Measurements from ENCODE around the gene ABCA1.
A peak's percentile ranks its signal among the peaks of the same experiment; 100 is the strongest.
"Not testable (repeated sequence)": the region's sequence is repeated elsewhere in the genome, so short reads cannot be mapped to it uniquely, and the experiment has no call there.

The ABCA1 gene, protein sequence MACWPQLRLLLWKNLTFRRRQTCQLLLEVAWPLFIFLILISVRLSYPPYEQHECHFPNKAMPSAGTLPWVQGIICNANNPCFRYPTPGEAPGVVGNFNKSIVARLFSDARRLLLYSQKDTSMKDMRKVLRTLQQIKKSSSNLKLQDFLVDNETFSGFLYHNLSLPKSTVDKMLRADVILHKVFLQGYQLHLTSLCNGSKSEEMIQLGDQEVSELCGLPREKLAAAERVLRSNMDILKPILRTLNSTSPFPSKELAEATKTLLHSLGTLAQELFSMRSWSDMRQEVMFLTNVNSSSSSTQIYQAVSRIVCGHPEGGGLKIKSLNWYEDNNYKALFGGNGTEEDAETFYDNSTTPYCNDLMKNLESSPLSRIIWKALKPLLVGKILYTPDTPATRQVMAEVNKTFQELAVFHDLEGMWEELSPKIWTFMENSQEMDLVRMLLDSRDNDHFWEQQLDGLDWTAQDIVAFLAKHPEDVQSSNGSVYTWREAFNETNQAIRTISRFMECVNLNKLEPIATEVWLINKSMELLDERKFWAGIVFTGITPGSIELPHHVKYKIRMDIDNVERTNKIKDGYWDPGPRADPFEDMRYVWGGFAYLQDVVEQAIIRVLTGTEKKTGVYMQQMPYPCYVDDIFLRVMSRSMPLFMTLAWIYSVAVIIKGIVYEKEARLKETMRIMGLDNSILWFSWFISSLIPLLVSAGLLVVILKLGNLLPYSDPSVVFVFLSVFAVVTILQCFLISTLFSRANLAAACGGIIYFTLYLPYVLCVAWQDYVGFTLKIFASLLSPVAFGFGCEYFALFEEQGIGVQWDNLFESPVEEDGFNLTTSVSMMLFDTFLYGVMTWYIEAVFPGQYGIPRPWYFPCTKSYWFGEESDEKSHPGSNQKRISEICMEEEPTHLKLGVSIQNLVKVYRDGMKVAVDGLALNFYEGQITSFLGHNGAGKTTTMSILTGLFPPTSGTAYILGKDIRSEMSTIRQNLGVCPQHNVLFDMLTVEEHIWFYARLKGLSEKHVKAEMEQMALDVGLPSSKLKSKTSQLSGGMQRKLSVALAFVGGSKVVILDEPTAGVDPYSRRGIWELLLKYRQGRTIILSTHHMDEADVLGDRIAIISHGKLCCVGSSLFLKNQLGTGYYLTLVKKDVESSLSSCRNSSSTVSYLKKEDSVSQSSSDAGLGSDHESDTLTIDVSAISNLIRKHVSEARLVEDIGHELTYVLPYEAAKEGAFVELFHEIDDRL (N-terminal part only)

DNA sequence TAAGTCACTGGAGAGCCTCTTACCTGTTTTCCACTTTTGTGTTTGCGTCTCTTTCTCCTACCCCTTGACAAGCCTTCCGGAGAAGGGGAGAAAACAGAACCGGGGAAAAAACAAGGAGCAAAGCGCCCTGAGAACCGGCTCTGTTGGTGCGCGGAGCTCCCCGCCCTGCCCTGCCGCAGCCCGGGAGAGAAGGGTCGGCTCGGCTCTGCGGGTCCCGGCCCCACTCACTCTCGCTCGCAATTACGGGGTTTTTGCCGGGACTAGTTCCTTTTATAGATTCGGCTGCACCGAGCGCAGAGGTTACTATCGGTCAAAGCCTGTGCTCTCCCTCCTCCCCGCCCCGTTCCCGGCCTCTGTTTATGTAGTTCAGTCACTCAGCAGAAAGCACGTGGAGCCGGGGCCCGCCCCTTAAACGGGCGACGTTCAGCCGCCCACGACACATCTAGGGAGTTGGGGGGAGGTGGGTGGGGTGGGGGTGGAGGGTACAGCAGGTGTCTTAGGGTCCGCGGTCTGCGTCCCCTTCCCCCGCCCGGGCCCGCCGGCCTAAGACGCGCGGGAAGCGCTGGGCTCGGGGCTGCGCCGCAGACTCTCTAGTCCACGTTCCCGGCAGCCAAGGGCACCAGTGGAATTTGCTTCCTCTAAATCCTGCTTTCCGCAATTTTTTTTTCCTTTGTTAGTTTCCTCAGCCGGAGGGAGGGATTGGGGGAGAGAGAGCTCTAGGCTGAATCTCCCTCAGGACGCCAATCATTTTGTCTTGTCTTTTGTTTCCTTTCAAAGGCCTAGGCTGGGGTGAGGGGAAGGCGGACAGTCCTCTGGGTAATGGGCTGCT lies at the start of gene ABCA1:
Gene ABCA1, minus strand, starts transcription at position 244 of the 829 bp plus-strand sequence. CDS start 24,476 bp downstream, outside the sequence.
- Mint-ChIP-seq H3K9me3 (no peaks in the 10 kb centered on the region), H3K4me1 (peaks cover 29% of the 10 kb centered on the region), H3K27ac (peak within 1 kb of the TSS; percentile 92 to 96), H3K4me3 (peak within 1 kb of the TSS; percentile 94 to 97), H3K27me3 (peaks cover 25% of the 10 kb centered on the region)
- ATAC-seq (peak; percentile 77), DNase-seq (peak; percentile 71 to 83)

DNA sequence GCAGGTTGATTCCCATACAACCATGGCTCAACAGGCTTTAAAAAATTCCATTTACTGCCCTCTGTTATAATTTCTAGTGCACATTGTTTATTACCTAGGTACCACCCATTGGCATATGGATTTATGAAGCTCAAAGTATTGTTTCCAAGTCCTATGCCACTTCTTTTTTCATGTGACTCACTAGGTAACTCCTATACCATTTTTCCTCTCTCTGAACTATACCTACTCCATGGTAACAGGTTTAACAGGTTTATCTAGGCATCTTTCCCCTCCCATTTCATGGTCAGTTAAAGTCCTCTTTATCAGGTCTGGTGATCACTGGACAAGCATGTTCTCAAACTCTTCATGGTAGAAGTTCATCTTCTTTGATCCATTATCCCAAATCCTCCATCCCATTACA lies 49.6 kb upstream of the ABCA1 start:
- H3K4me3 Mint-ChIP-seq = no peak overlapping the region
- no peak overlapping the region for H3K27ac Mint-ChIP-seq
- H3K27me3 Mint-ChIP-seq = peaks cover 20% of the 10 kb centered on the region
- ATAC-seq (no peak), DNase-seq (no peak)
- H3K9me3 Mint-ChIP-seq = peaks cover 0 to 5% of the 10 kb centered on the region in 2 donors
- H3K4me1 Mint-ChIP-seq = peaks cover 16% of the 10 kb centered on the region

DNA sequence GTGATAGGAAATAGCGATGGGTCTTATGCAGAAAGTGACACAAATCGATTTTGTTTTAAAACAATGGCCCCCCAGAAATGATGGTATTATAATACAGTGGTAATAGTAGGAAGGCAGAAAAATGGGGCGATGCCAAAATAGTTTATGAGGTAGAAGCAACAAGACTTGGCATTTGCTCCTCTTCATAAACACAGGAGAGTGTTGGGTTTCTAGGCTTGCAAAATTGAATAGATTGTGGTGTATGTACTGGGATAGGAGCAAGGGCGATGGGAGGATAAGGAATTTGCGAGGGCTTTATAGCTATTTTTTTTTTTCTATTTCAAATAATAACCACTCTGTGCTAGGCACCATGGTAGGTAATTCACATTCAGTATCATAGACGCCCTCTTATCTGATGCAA lies 49.2 kb upstream of the ABCA1 start:
- Mint-ChIP-seq H3K27ac (no peak overlapping the region), H3K9me3 (peaks cover 0 to 5% of the 10 kb centered on the region in 2 donors), H3K4me1 (peaks cover 16% of the 10 kb centered on the region), H3K27me3 (peaks cover 20% of the 10 kb centered on the region), H3K4me3 (no peak overlapping the region)
- no peak for DNase-seq
- ATAC-seq = no peak

DNA sequence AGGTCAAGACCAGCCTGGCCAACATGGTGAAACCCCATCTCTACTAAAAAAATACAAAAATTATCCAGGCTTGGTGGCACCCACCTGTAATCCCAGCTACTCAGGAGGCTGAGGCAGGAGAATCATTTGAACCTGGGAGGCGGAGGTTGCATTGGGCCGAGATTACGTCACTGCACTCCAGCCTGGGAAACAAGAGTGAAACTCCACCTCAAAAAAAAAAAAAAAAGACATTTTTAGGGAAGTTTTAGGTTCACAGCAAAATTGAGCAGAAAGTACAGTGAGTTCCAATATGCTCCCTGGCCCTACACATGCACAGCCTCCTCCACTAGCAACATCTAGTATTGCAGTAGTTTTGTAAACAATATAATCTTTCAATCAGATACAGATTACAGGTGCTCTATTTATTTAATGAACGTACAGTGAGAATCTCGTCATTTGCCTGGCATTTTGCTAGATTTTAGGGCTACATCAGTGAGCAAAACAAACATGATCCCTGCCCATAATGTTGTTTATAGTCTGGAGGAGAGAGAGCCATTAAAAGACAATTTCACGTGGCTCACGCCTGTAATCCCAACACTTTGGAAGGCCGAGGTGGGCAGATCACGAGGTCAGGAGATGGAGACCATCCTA lies 48.1 kb upstream of the ABCA1 start:
- not testable (repeated sequence) for ATAC-seq, H3K4me3 Mint-ChIP-seq, H3K27ac Mint-ChIP-seq, DNase-seq, H3K9me3 Mint-ChIP-seq
- H3K4me1 Mint-ChIP-seq = peaks cover 16% of the 10 kb centered on the region
- peaks cover 23% of the 10 kb centered on the region for H3K27me3 Mint-ChIP-seq

DNA sequence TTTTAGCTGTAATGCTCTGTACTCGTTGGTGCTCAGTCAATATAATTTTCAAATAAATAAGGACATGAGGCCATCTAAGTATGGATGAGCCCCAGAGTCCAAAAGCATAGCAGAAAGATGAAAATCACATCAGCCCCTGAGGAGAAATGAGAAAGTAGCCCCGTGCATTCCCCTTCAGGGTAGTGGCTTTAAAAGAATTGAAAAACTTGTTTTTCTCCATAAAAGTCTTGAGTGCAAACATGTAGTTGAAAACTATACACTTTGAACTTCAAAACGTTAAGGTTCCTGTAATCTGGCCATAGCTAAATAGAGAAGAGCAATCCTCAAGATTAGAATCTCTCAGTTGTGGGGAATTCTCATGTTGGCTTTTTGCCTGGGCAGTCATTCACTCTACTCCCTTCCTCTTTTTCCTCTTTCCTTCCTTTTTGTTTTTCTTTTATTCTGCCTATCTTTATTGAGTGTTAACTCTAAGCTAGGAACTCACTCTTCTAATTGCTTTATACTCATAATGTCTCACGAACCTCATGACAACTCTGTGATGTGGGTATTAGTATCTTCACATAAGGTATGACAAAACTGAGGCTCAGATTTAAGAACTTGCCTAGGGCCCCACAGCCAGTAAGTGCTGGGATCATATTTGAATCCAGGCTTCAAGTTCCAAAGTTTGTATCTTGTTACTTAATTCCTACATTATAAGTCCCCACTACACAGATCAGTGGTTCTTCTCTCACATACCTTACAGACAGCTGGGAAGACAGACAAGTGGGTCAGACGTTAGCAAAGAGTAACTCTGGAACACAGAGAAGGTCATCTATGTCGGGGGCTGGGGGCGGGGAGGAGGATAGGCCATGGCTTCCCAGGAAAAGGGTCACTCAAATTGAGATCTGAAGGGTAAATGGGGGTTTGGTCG lies 46.4 kb upstream of the ABCA1 start:
- ATAC-seq (no peak), DNase-seq (no peak)
- Mint-ChIP-seq H3K27me3 (peaks cover 41% of the 10 kb centered on the region), H3K27ac (no peak overlapping the region), H3K9me3 (peaks cover 0 to 5% of the 10 kb centered on the region in 2 donors), H3K4me1 (peaks cover 11% of the 10 kb centered on the region), H3K4me3 (no peak overlapping the region)

DNA sequence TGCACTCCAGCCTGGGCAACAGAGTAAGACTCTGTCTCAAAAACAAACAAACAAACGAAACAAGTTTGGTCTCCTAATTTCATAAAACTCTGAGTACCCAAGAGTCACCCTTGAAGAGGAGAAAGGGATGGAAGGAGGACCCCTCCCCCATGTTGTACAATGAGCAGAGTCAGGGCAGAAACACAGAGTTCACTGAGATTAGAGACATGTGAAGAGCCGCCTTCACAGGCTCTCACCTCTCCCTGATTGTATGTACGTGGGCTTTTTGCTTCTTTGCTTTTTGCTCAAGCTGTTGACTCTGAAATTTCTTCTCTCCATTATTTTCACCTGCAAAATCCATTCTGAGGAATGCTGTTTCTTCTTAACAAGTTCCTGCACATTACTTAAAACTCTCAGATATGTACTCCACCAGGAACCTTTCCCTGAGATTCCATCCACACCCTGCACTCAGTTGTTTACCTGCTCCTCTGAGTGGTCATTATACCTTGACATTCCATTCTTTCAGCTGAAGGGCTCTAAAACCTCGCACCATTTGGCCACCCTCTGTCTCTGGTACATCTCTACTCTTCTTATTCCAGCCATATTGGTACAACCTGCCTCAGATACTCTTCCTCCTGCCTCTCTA lies 44.4 kb upstream of the ABCA1 start:
- Mint-ChIP-seq H3K4me3 (no peak overlapping the region), H3K27me3 (peaks cover 48% of the 10 kb centered on the region), H3K9me3 (no peaks in the 10 kb centered on the region), H3K4me1 (peaks cover 26% of the 10 kb centered on the region), H3K27ac (no peak overlapping the region)
- DNase-seq (no peak), ATAC-seq (no peak)

DNA sequence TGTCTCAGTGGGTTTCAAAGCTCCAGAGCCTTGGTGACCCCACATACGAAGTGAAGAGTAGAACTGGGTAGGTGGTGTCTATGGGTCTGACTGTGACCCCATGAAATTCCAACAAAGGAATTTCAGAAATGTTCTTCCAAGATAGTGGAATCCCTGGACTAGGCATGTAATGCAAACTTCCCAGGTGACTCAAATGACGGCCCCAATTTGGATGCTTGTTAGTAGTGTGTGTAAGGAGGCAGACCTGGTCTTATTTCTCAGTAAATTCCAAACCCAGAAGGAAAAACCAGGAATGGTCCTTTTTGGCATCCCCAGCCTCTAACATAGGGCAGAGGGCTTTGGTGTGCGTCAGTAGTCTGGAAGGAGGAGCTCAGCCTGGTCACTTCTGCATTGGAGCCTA lies 43.6 kb upstream of the ABCA1 start:
- H3K4me3 Mint-ChIP-seq = no peak overlapping the region
- DNase-seq (no peak), ATAC-seq (no peak)
- H3K9me3 Mint-ChIP-seq = no peaks in the 10 kb centered on the region
- H3K4me1 Mint-ChIP-seq = peaks cover 26% of the 10 kb centered on the region
- no peak overlapping the region for H3K27ac Mint-ChIP-seq
- peaks cover 48% of the 10 kb centered on the region for H3K27me3 Mint-ChIP-seq

DNA sequence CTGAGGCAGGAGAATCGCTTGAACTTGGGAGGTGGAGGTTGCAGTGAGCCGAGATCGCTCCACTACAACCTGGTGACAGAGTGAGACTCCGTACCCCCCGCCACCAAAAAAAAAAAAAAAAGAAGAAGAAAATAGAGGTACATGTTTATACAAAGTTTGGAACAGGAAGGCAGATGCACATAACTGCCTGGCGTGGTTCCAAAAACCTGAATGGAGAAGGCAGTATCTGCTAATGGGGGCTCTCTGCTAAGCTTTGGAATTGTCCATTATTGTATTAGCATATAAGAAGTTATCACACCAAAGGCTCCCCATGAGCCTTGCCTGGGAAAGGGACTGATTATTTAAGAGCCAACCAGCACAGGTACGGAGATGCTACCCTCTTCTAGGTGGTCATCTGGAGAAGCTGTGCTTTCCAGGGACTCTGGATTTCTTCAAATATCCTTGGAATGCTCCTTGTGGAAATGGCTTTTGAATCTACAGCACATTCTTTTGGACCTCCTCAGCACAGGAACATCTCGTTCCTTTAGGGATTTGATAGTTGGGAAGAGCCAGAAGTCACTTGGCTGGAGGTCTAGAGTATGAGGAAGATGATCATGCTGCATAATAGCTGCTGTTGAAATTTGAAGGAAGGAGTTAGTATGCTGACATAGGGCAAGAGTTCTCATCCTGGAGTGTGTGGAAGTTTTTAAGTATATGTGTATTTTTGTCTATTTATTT lies 42.5 kb upstream of the ABCA1 start:
- H3K4me1 Mint-ChIP-seq = peaks cover 26% of the 10 kb centered on the region
- no peak overlapping the region for H3K27ac Mint-ChIP-seq
- no peak for ATAC-seq
- DNase-seq = no peak
- H3K4me3 Mint-ChIP-seq = no peak overlapping the region
- H3K9me3 Mint-ChIP-seq = no peaks in the 10 kb centered on the region
- peaks cover 48% of the 10 kb centered on the region for H3K27me3 Mint-ChIP-seq

DNA sequence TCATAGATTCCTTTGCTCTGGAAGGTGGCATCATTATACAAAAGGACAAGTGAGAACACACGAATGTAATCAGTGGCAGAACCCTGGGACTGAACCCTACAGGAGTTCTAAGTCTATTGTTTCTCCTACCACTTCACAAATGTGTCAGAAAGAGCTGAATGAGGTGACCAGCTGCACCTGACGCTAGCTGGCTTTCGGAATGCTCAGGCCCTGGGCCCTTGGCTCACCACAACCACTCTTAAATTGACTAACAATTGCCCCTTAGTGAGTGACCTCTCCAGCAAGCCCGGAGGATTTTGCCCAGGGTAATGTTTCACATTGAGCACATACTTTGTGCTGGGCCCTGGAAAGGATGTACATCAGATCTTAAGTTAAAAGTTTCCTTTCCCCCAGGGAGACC lies 41.2 kb upstream of the ABCA1 start:
- no peaks in the 10 kb centered on the region for H3K9me3 Mint-ChIP-seq
- ATAC-seq = no peak
- H3K4me1 Mint-ChIP-seq = peaks cover 21% of the 10 kb centered on the region
- no peak for DNase-seq
- peak overlapping the region; percentile 34 to 47 for H3K27ac Mint-ChIP-seq
- peak overlapping the region; percentile 90 to 99 for H3K4me3 Mint-ChIP-seq
- peaks cover 41% of the 10 kb centered on the region for H3K27me3 Mint-ChIP-seq

DNA sequence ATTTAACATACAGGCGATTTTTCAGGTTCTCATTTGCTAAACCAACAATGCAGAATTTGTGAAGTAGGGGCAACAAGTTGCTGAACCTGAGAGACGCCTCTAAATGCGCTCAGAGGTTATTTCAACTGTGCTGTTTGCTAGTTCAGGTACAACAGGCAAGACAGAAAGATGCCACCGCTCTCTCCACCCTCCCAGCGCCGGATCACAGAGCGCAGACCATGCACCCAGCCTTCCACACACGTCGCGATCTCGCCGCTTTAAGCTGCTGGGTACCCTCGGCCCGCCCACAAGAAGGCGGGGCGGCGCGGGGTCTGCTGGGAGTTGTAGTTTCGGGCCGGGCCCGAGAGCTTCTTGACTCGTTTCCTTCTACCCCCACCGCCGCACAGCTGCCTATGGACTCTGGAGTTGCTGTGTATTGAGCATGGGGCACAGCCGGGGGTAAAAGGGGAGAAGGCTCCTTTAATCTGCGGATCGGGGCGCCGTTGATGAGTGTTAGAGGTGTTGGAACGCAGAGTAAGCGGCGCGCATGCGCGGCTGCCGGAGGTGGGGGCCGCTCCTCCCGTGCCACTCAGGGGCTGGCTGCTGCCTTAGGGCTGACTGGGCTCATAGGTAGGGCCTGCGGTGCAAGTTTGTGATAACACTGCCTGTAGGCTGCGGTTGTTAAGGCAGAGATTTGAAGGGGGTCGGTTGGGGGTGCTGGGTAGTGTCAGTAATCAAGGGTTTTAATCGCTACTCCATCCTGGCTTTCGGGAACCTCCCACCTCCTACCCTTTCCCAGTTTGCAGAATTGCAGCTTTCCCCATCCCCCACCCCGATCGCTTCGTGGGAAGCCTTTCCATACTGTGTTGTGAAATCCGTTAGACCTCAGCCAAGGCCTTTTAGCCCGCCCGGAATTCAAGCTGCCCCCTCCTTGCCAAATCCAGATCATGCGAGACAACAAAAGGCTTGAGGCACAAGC lies 40.3 kb upstream of the ABCA1 start:
- peak; percentile 89 to 90 for DNase-seq

DNA sequence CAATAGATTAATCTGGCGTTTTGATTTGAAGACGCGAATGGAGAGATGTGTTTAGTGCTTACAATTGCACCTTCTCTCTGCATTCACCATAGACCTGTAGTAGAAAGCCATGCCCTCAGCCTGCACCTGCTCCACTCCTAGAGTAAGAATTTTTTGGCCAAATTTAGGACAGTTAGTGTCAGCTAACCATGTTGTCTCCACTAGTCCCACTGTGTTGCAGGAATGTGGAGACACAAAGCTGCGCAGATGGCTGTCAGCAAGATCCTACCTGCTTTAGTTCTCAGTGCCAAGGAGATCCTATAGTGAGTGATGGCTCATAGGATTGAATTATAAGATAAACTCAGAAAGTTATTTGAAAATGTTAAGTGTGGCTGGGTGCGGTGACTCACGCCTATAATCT lies 35.1 kb upstream of the ABCA1 start:
- H3K4me1 Mint-ChIP-seq = peaks cover 26% of the 10 kb centered on the region

More for the DNA sequence above, 40.3 kb upstream of the ABCA1 start:
- Mint-ChIP-seq H3K9me3 (no peaks in the 10 kb centered on the region), H3K27ac (peak overlapping the region; percentile 96), H3K4me3 (peak overlapping the region; percentile 90 to 99), H3K27me3 (peaks cover 40% of the 10 kb centered on the region), H3K4me1 (peaks cover 19% of the 10 kb centered on the region)
- ATAC-seq = peak; percentile 99

More for the DNA sequence above, 35.1 kb upstream of the ABCA1 start:
- Mint-ChIP-seq H3K9me3 (no peaks in the 10 kb centered on the region), H3K27me3 (peaks cover 6% of the 10 kb centered on the region), H3K4me3 (no peak overlapping the region), H3K27ac (no peak overlapping the region)
- no peak for ATAC-seq
- no peak for DNase-seq

All from stimulated activated naive CD8-positive, alpha-beta T cell treated with anti-CD3 and anti-CD28 coated beads, Interleukin-15, amount 100 ng/mL, for 72 hours (primary cell).